Fibroblast of the aortic adventitia (primary cell): ENCODE results near the gene HSD11B1. TPM values are rescaled to one million over a fixed set of nuclear protein-coding genes. Genes with fewer than 3 reads are reported as not detected.
A peak's percentile ranks its signal among the peaks of the same experiment; 100 is the strongest.
"Not testable (repeated sequence)": the region's sequence is repeated elsewhere in the genome, so short reads cannot be mapped to it uniquely, and the experiment has no call there.

ENCODE experiments used
- DNase-seq: peaks from one replicate; pipeline ENCODE4 v3.0.0-alpha.2; 2010; ENCODE audit warnings: low read depth
- H3K4me3 ChIP-seq: 2 replicates; pipeline ENCODE4 v1.5.1; 2011; ENCODE audit warnings: low read depth, mild to moderate bottlenecking, control low read depth, low read length, moderate library complexity
- total RNA-seq: library from RNA; depleted of rRNA; stranded (reverse); fragments of >200 nt; gene quantifications from 2 replicates; pipeline ENCODE4 v1.2.3, GENCODE V29; 2012; ENCODE audit warnings: low replicate concordance
- TF ChIP-seq, protein P1 (sequence below): IDR thresholded peaks from 2 replicates; pipeline ENCODE4 v1.5.1; 2011; ENCODE audit warnings: mild to moderate bottlenecking, low read length, control low read depth, inconsistent platforms; ENCODE audit not compliant: insufficient read depth

Gene HSD11B1
- total RNA-seq, 1 donor: 33.3 TPM

- peak; percentile 41 for DNase-seq
- TF ChIP-seq, protein P1, sequence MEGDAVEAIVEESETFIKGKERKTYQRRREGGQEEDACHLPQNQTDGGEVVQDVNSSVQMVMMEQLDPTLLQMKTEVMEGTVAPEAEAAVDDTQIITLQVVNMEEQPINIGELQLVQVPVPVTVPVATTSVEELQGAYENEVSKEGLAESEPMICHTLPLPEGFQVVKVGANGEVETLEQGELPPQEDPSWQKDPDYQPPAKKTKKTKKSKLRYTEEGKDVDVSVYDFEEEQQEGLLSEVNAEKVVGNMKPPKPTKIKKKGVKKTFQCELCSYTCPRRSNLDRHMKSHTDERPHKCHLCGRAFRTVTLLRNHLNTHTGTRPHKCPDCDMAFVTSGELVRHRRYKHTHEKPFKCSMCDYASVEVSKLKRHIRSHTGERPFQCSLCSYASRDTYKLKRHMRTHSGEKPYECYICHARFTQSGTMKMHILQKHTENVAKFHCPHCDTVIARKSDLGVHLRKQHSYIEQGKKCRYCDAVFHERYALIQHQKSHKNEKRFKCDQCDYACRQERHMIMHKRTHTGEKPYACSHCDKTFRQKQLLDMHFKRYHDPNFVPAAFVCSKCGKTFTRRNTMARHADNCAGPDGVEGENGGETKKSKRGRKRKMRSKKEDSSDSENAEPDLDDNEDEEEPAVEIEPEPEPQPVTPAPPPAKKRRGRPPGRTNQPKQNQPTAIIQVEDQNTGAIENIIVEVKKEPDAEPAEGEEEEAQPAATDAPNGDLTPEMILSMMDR: no peak
- no peak overlapping the region for H3K4me3 ChIP-seq
Observed at GRCh38 chr1:209689477-209689876, 15.2 kb upstream of the HSD11B1 start.

DNA sequence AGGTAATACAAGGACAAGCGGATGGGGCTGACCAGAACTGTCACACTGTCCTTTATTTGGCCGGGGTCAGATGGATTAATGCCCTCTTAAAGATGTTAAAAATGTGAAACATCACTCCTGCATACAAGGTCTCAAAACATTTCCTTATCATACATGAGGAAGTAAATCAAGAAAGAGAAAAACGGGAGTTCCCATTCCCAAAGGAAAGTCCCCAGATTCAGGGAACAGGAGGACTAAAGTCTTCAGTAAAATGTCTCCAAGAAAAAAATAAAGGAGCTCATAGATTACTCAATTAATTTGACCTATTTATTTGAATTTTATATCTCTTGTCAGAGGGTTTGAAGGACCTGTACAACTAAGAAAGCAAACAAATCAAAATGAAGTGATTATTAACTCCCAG lies 13.4 kb upstream of the HSD11B1 start:
- TF ChIP-seq, protein P1: no peak
- H3K4me3 ChIP-seq: no peak overlapping the region
- DNase-seq: no peak

DNA sequence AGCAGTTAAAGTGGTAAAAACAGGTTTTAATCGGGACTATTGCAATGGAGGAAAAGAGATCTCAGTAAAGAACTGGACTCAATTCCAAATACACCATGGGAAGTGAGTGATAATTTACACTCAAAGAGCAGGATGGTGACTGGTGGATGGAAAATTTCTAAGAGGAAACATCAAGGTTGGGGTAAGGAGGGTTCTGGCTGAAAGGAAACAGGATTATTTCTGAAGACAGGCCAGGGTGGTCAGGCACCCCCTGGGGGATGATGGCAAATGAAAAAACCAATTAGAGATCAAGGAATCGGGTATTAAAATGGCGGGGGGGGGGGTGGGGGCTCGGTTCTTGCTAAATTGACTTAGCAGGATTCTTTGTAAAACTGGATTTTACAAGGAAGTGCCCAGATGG lies 12.3 kb upstream of the HSD11B1 start:
- H3K4me3 ChIP-seq: no peak overlapping the region
- TF ChIP-seq, protein P1: no peak
- no peak for DNase-seq

DNA sequence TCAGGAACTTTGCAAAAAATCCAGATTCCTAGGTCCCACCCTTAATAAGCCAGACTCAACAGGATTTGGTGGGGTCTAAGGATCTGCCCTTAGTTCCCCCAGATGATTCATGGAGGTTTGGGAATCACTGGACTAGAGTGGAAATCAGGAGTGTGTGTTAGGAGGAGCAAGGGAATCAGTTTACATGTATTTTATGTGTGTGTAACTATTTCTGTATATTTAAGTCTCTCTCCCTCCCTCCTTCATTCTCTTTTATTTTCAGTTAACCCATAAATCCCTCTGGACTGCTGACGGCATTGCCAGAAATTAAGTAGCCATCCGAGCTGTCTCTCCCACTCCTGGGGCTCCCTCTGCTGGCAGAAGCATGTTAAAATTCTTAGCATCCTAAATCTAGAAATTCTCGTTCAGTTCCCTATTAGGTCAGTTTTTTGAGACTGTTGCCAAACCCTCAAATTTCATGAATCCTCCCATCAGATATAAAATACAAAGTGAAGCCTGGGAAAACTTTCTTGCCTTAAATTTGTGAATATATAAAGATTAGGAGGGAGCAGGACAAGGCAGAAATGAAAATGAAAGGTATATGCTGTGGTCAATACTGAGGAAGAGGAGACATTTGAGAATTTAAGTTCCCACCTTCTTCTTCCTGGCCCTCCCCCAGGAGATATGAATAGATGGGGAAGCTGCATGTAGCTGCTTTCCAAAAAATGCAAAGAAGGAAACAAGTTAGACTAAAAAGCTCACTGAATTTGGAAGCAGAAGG lies 11.7 kb upstream of the HSD11B1 start:
- TF ChIP-seq, protein P1: peak; percentile 84
- peak; percentile 93 for DNase-seq
- H3K4me3 ChIP-seq: no peak overlapping the region

GRCh38 chr1:209696673-209697072 lies 8.0 kb upstream of the HSD11B1 start:
- TF ChIP-seq, protein P1: no peak
- no peak overlapping the region for H3K4me3 ChIP-seq
- no peak for DNase-seq

GRCh38 chr1:209697126-209697525 lies 7.5 kb upstream of the HSD11B1 start:
- peak; percentile 62 for DNase-seq
- TF ChIP-seq, protein P1: no peak
- no peak overlapping the region for H3K4me3 ChIP-seq

DNA sequence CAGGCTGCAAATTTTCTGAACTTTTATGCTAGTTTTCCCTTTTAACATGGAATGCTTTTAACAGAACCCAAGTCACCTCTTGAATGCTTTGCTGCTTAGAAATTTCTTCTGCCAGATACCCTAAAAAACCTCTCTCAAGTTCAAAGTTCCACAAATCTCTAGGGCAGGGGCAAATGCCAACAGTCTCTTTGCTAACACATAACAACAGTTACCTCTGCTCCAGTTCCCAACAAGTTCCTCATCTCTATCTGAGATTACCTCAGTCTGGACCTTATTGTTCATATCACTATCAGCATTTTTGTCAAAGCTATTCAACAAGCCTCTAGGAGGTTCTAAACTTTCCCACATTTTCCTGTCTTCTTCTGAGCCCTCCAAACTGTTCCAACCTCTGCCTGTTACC lies 4.0 kb upstream of the HSD11B1 start:
- H3K4me3 ChIP-seq, DNase-seq: not testable (repeated sequence)
